Nephron progenitor cell (in vitro differentiated cells): ENCODE data around the gene FTO.

Experiments used
- DNase-seq: peaks from one replicate; pipeline ENCODE4 v3.0.0; 2021
- H3K27ac Mint-ChIP-seq: 2 replicates; pipeline ENCODE4 v1.8.0; 2021; ENCODE audit warnings: mild to moderate bottlenecking, moderate library complexity, mixed read lengths
- H3K27me3 Mint-ChIP-seq: 2 replicates; pipeline ENCODE4 v1.8.0; 2021; ENCODE audit warnings: mild to moderate bottlenecking, low read depth, mixed read lengths; ENCODE audit not compliant: poor library complexity
- H3K36me3 Mint-ChIP-seq: 2 replicates; pipeline ENCODE4 v1.8.0; 2021; ENCODE audit warnings: low read depth, mixed read lengths
- H3K4me1 Mint-ChIP-seq: 2 replicates; pipeline ENCODE4 v1.8.0; 2021; ENCODE audit warnings: mixed read lengths
- H3K4me3 Mint-ChIP-seq: 2 replicates; pipeline ENCODE4 v1.8.0; 2021; ENCODE audit warnings: mild to moderate bottlenecking, moderate library complexity, mixed read lengths
- H3K9me3 Mint-ChIP-seq: 2 replicates; pipeline ENCODE4 v1.8.0; 2021; ENCODE audit warnings: mild to moderate bottlenecking, moderate library complexity, mixed read lengths
- CTCF ChIP-seq: fragments of 200-600 bp; sonication (generic); IDR thresholded peaks from 2 replicates; pipeline ENCODE4 v1.5.0; 2021; ENCODE audit warnings: antibody characterized with exemption

FTO gene

GRCh38 chr16:54094641-54095040 lies 390.7 kb downstream of the FTO start:
- TF ChIP-seq CTCF = no peak
- Mint-ChIP-seq H3K4me1 (peaks cover 36% of the 10 kb centered on the region), H3K27me3 (no peaks in the 10 kb centered on the region), H3K4me3 (no peak overlapping the region), H3K27ac (peak overlapping the region; percentile 70), H3K36me3 (peaks cover 32% of the 10 kb centered on the region), H3K9me3 (no peaks in the 10 kb centered on the region)
- no peak for DNase-seq

- Mint-ChIP-seq H3K4me3 (no peak overlapping the region), H3K9me3 (peaks cover 5% of the 10 kb centered on the region), H3K4me1 (peaks cover 36% of the 10 kb centered on the region), H3K36me3 (peaks cover 21% of the 10 kb centered on the region), H3K27me3 (no peaks in the 10 kb centered on the region), H3K27ac (no peak overlapping the region)
- no peak for TF ChIP-seq CTCF
- no peak for DNase-seq
Observed at GRCh38 chr16:54096607-54097006, 392.7 kb downstream of the FTO start.

GRCh38 chr16:54097774-54098173 lies 393.8 kb downstream of the FTO start:
- no peaks in the 10 kb centered on the region for H3K27me3 Mint-ChIP-seq
- DNase-seq = no peak
- no peak overlapping the region for H3K4me3 Mint-ChIP-seq
- TF ChIP-seq CTCF = no peak
- peaks cover 10% of the 10 kb centered on the region for H3K9me3 Mint-ChIP-seq
- H3K27ac Mint-ChIP-seq = no peak overlapping the region
- peaks cover 24% of the 10 kb centered on the region for H3K36me3 Mint-ChIP-seq
- H3K4me1 Mint-ChIP-seq = peaks cover 30% of the 10 kb centered on the region

- H3K27me3 Mint-ChIP-seq = no peaks in the 10 kb centered on the region
- no peak overlapping the region for H3K4me3 Mint-ChIP-seq
- H3K27ac Mint-ChIP-seq = no peak overlapping the region
- no peak for TF ChIP-seq CTCF
- peaks cover 10% of the 10 kb centered on the region for H3K9me3 Mint-ChIP-seq
- H3K36me3 Mint-ChIP-seq = peaks cover 24% of the 10 kb centered on the region
- DNase-seq = no peak
- H3K4me1 Mint-ChIP-seq = peaks cover 30% of the 10 kb centered on the region
Observed at GRCh38 chr16:54098247-54098646, 394.3 kb downstream of the FTO start.

GRCh38 chr16:54099627-54100026 lies 395.7 kb downstream of the FTO start:
- H3K4me3 Mint-ChIP-seq = no peak overlapping the region
- no peak for TF ChIP-seq CTCF
- H3K9me3 Mint-ChIP-seq = peaks cover 10% of the 10 kb centered on the region
- H3K36me3 Mint-ChIP-seq = peaks cover 24% of the 10 kb centered on the region
- DNase-seq = no peak
- no peaks in the 10 kb centered on the region for H3K27me3 Mint-ChIP-seq
- H3K27ac Mint-ChIP-seq = no peak overlapping the region
- peaks cover 20% of the 10 kb centered on the region for H3K4me1 Mint-ChIP-seq
